A549 (cell line): Measurements from ENCODE around the gene RER1. TPM values are rescaled to one million over a fixed set of nuclear protein-coding genes. Genes with fewer than 3 reads are reported as not detected.

ENCODE experiments used
- ATAC-seq, 2 experiments: fragments of 200-7000 bp in 1 of 2; fragments of >200 bp in 1 of 2; cut with Nextera tagmentation in 1 of 2; cut with Tn5 transposase in 1 of 2; 3 replicates each; pipeline versions ENCODE4 v1.8.0 to v1.9.1; 2018 to 2020; ENCODE audit warnings: mild to moderate bottlenecking in 1 of 2, moderate library complexity in 1 of 2
- CTCF ChIA-PET: fragments of 300-600 bp; sonication (Branson Sonifier 250); formaldehyde crosslinking; extraction: SDS; loops from one replicate; lab custom pipeline; 2021; ENCODE audit warnings: antibody characterized with exemption, inconsistent platforms; lab: Yijun Ruan, JAX
- POLR2A ChIA-PET: fragments of 350-600 bp; formaldehyde crosslinking; extraction: SDS; loops from one replicate; lab custom pipeline; 2021; ENCODE audit warnings: antibody characterized with exemption, inconsistent platforms; lab: Yijun Ruan, JAX
- DNase-seq, 2 experiments: peaks; one replicate each; pipeline versions ENCODE4 v3.0.0 to v3.0.0-alpha.2; 2011 to 2016; ENCODE audit warnings: low read depth in 1 of 2, low spot score in 1 of 2
- FAIRE-seq: peaks from 2 replicates; lab custom pipeline; 2011; peaks lifted over from hg19 to GRCh38; lab: Jason Lieb, UNC
- H3K27ac ChIP-seq, 2 experiments: fragments of >200 bp; sonication (Bioruptor Twin); formaldehyde crosslinking; 3 replicates each; pipeline ENCODE4 v1.5.1; 2016 to 2017
- H3K4me1 ChIP-seq: fragments of >200 bp; sonication (Bioruptor Twin); formaldehyde crosslinking; 3 replicates; pipeline ENCODE4 v1.6.1; 2016
- H3K4me2 ChIP-seq: fragments of >200 bp; sonication (Bioruptor Twin); formaldehyde crosslinking; 3 replicates; pipeline ENCODE4 v1.6.1; 2016
- H3K4me3 ChIP-seq: fragments of >200 bp; sonication (Bioruptor Twin); formaldehyde crosslinking; 3 replicates; pipeline ENCODE4 v1.5.1; 2016
- H3K9me3 ChIP-seq: fragments of >200 bp; sonication (Bioruptor Twin); formaldehyde crosslinking; 3 replicates; pipeline ENCODE4 v1.6.1; 2016
- CBX2 ChIP-seq: fragments of 200-600 bp; sonication (generic); IDR thresholded peaks from 2 replicates; pipeline ENCODE4 v1.6.1; 2016; ENCODE audit warnings: low read depth, mild to moderate bottlenecking, borderline replicate concordance
- CBX8 ChIP-seq: fragments of 200-600 bp; sonication (generic); IDR thresholded peaks from 2 replicates; pipeline ENCODE4 v1.6.1; 2016
- EHF ChIP-seq: fragments of 250-450 bp; sonication (Bioruptor Pico); IDR thresholded peaks from 2 replicates; pipeline ENCODE4 v1.5.0; 2020; ENCODE audit warnings: mild to moderate bottlenecking
- EHMT2 ChIP-seq: fragments of 200-600 bp; sonication (generic); IDR thresholded peaks from 2 replicates; pipeline ENCODE4 v1.6.1; 2016; ENCODE audit warnings: antibody characterized with exemption, low read depth, mild to moderate bottlenecking, moderate library complexity
- FOSL2 ChIP-seq, 2 experiments: fragments of 450-650 bp in 1 of 2; fragments of >200 bp in 1 of 2; sonication (Bioruptor Twin) in 1 of 2; formaldehyde crosslinking; IDR thresholded peaks; 2 replicates each; pipeline versions ENCODE4 v1.5.0 to v1.6.1; 2016 to 2020; ENCODE audit warnings: mild to moderate bottlenecking in 1 of 2, moderate library complexity in 1 of 2
- GATA3 ChIP-seq: IDR thresholded peaks from 2 replicates; pipeline ENCODE4 v1.6.1; 2012; ENCODE audit warnings: borderline replicate concordance
- HDAC2 ChIP-seq: fragments of 200-600 bp; sonication (generic); IDR thresholded peaks from 2 replicates; pipeline ENCODE4 v1.6.1; 2016
- HEYL ChIP-seq: fragments of 250-450 bp; sonication (Bioruptor Pico); IDR thresholded peaks from 2 replicates; pipeline ENCODE4 v1.8.0; 2021; ENCODE audit warnings: mild to moderate bottlenecking, moderate library complexity
- HOXB13 ChIP-seq: fragments of 250-450 bp; sonication (Bioruptor Pico); IDR thresholded peaks from 2 replicates; pipeline ENCODE4 v1.5.0; 2020; ENCODE audit warnings: low read depth, mild to moderate bottlenecking, moderate library complexity
- HOXB5 ChIP-seq: fragments of 250-450 bp; sonication (Bioruptor Pico); IDR thresholded peaks from 2 replicates; pipeline ENCODE4 v1.5.0; 2020; ENCODE audit warnings: mild to moderate bottlenecking, moderate library complexity
- KDM1A ChIP-seq: fragments of 200-600 bp; sonication (generic); IDR thresholded peaks from 2 replicates; pipeline ENCODE4 v1.6.1; 2016; ENCODE audit warnings: low read depth, mild to moderate bottlenecking
- MAZ ChIP-seq: fragments of 150-350 bp; IDR thresholded peaks from 2 replicates; pipeline ENCODE4 v1.6.1; 2014; ENCODE audit warnings: antibody characterized with exemption, low read depth, low read length, borderline replicate concordance
- MYC ChIP-seq: IDR thresholded peaks from 2 replicates; pipeline ENCODE4 v1.6.1; 2012; ENCODE audit warnings: mild to moderate bottlenecking, inconsistent platforms, low read length, improper control_type of control experiment, borderline replicate concordance
- NFE2L2 ChIP-seq: fragments of 150-350 bp; conservative IDR thresholded peaks from 2 replicates; pipeline ENCODE4 v1.6.1; 2014; ENCODE audit warnings: low read length
- NR3C1 ChIP-seq: fragments of >200 bp; sonication (Bioruptor Twin); formaldehyde crosslinking; IDR thresholded peaks from 3 replicates; pipeline ENCODE4 v1.6.1; 2017
- POLR2A ChIP-seq: IDR thresholded peaks from 2 replicates; pipeline ENCODE4 v1.6.1; 2012; ENCODE audit warnings: mild to moderate bottlenecking, low read length
- POLR2AphosphoS2 ChIP-seq: conservative IDR thresholded peaks from 2 replicates; pipeline ENCODE4 v1.6.1; 2012; ENCODE audit warnings: low read length, improper control_type of control experiment, inconsistent platforms
- RARB ChIP-seq: fragments of 250-450 bp; sonication (Bioruptor Pico); IDR thresholded peaks from 2 replicates; pipeline ENCODE4 v1.8.0; 2021; ENCODE audit warnings: mild to moderate bottlenecking, moderate library complexity
- RFX5 ChIP-seq: fragments of 450-650 bp; IDR thresholded peaks from 2 replicates; pipeline ENCODE4 v1.7.1; 2014; ENCODE audit warnings: antibody characterized with exemption, mild to moderate bottlenecking, moderate library complexity
- TFCP2L1 ChIP-seq: fragments of 250-450 bp; sonication (Bioruptor Pico); IDR thresholded peaks from 2 replicates; pipeline ENCODE4 v1.5.0; 2021; ENCODE audit warnings: mild to moderate bottlenecking
- ZC3H11A ChIP-seq: fragments of 450-650 bp; IDR thresholded peaks from 2 replicates; pipeline ENCODE4 v1.6.1; 2014; ENCODE audit warnings: antibody characterized with exemption, mild to moderate bottlenecking
- ZFP36 ChIP-seq: fragments of 450-650 bp; IDR thresholded peaks from 2 replicates; pipeline ENCODE4 v1.6.1; 2014; ENCODE audit warnings: borderline replicate concordance; ENCODE audit not compliant: partially characterized antibody
- ZNF302 ChIP-seq: fragments of 250-450 bp; sonication (Bioruptor Pico); IDR thresholded peaks from 2 replicates; pipeline ENCODE4 v1.9.0; 2021; ENCODE audit warnings: inconsistent platforms, mild to moderate bottlenecking, moderate library complexity
- ZSCAN20 ChIP-seq: fragments of 250-450 bp; sonication (Bioruptor Pico); IDR thresholded peaks from 2 replicates; pipeline ENCODE4 v1.8.0; 2022; ENCODE audit warnings: mild to moderate bottlenecking, moderate library complexity
- WGBS: methylation state at CpG from one replicate; pipeline ENCODE4 v1.1.6; 2017; ENCODE audit errors: missing lambda C conversion rate; 5-methylcytosine and 5-hydroxymethylcytosine counted together
- polyA plus RNA-seq, 4 experiments: library from polyadenylated mRNA; depleted of rRNA in 3 of 4; stranded (reverse); fragments of >200 nt; fragmentation: RNase III in 1 of 4; extraction: RNeasy Plus Mini Kit Qiagen cat#74134 plus additional on column Dnase treatment in 1 of 4; gene quantifications; 2 replicates in 3 of 4; 3 replicates in 1 of 4; pipeline ENCODE4 v1.2.3, GENCODE V29; 2011 to 2017
- TF ChIP-seq, protein P1 (sequence below): IDR thresholded peaks from 2 replicates; pipeline ENCODE4 v1.6.1; 2012; ENCODE audit warnings: low read depth, borderline replicate concordance
- TF ChIP-seq, protein P2 (sequence below): fragments of 450-650 bp; IDR thresholded peaks from 2 replicates; pipeline ENCODE4 v1.6.1; 2014; ENCODE audit warnings: antibody characterized with exemption

Gene RER1
- polyA plus RNA-seq, 2 of the 4 experiments (the other 2 are of a cell fraction) = 72.3 to 213 TPM

DNA sequence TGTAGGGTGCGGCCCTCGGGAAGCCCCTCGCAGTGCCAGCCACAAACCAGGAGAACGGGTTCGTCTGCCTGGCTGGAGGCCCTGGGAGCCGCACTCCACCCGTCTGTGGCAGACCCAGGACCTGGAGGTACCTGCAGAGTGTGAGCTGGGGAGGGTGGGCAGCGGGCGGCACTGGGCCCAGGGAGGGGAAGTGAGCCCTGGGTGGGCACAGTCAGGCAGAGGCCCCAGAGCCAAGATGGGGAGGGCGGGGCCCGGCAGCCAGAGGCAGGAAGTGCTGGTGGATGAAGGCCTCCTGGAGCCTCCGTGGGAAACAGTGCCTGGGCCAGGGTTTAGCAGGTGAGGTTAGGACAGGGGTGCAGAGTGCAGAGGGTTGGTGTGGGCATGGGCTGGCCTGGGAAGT, 24.8 kb downstream of the RER1 start:
- no peaks in the 10 kb centered on the region for H3K9me3 ChIP-seq
- H3K4me1 ChIP-seq = peaks cover 11% of the 10 kb centered on the region
- no peak for DNase-seq
- ChIA-PET CTCF (interaction anchor here (0.5 to 7.2 kb wide), 5 partner anchors 14 to 370 kb away, joined by 3 to 63 read pairs (median 3); no protein-coding TSS in a partner anchor), POLR2A (no interaction called here)
- TF ChIP-seq MAZ (no peak), CBX2 (no peak), NFE2L2 (no peak), ZNF302 (no peak), POLR2AphosphoS2 (no peak), HDAC2 (no peak), NR3C1 (no peak), HOXB13 (CRISPR knock-in tag) (no peak)
- ATAC-seq = no peak
- 57% methylated on average over 8 of the region's 12 CpGs for WGBS
- H3K4me2 ChIP-seq = no peak overlapping the region
- no peak overlapping the region for H3K4me3 ChIP-seq
- no peak for FAIRE-seq
- no peak overlapping the region for H3K27ac ChIP-seq

DNA sequence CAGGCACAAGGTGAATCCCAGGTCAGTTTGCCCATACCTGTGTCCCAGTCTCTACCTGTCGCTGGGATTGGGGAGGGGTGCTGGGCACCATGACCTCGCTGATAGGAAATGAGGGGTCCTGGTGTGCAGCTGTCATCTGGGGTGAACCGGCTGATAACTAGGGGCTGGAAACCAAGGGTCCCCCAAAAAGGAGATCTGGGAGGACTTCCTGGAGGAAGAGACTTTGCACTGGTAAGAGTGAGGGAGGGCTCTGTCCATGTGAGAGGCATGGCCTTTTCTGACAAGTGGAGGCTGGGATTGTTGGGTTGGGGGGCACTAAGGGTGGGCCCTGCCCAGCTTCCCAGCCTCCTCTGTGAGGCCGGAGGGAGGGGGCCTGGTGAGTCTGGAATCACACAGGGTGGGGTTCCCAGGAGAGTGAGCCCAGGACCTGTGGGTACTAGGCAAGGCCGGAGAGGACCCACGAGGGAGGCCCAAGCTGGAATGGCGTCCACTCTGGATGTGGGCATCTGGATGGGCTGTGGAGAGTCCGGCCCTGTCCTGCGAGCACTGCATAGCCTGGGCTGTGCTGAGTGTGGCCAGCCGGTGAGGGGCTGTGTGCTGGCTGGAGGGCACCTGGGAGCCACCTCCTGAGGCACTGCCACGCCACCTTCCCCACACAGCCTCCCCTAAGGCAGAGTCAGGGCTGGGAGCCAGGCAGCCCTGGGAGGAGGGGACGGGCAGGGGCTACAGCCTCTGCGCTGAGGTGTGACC, 25.6 kb downstream of the RER1 start:
- TF ChIP-seq ZFP36 = peak; percentile 79
- TF ChIP-seq, protein P1, sequence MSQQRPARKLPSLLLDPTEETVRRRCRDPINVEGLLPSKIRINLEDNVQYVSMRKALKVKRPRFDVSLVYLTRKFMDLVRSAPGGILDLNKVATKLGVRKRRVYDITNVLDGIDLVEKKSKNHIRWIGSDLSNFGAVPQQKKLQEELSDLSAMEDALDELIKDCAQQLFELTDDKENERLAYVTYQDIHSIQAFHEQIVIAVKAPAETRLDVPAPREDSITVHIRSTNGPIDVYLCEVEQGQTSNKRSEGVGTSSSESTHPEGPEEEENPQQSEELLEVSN = no peak
- no peak for FAIRE-seq
- WGBS = 70% methylated on average over 3 of the region's 13 CpGs
- Histone ChIP-seq H3K27ac (no peak overlapping the region), H3K9me3 (no peaks in the 10 kb centered on the region), H3K4me1 (peaks cover 10% of the 10 kb centered on the region), H3K4me2 (no peak overlapping the region), H3K4me3 (no peak overlapping the region)
- ATAC-seq = no peak
- DNase-seq = no peak
- ChIA-PET CTCF (interaction anchor here (0.6 to 7.2 kb wide), 6 partner anchors 51 to 370 kb away, joined by 3 to 63 read pairs (median 3); no protein-coding TSS in a partner anchor), POLR2A (no interaction called here)

DNA sequence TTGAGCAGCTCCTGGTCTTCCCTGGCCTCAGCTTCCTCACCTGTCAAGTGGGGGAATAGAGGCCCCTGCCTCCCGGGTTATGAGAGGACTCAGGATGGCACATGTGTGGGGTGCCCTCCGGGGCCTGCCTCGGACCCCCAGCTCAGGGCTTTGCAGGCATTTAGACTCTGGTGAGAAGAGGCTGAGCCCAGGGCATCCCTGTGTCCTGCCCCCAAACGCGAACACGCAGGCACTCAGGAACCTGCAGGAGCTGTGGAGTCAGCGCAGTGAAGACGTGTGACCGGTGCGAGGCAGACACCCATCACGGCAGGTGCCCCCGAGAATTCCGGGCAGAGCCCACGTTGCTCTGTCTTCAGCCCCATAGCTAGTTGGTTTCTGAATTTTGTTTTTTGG, 26.2 kb downstream of the RER1 start:
- Histone ChIP-seq H3K4me1 (peaks cover 10% of the 10 kb centered on the region), H3K9me3 (no peaks in the 10 kb centered on the region; the same call in 2 of the 3 replicates), H3K27ac (no peak overlapping the region), H3K4me2 (no peak overlapping the region), H3K4me3 (no peak overlapping the region)
- FAIRE-seq (no peak), DNase-seq (no peak), ATAC-seq (no peak)
- CTCF ChIA-PET = interaction anchor here (1.4 to 7.2 kb wide), 3 partner anchors 50 to 130 kb away, joined by 3 to 63 read pairs (median 4); no protein-coding TSS in a partner anchor
- POLR2A ChIA-PET = no interaction called here
- WGBS = no CpG with 5 or more reads among the region's 14 CpGs
- no peak for TF ChIP-seq TFCP2L1 (CRISPR knock-in tag)
- no peak for TF ChIP-seq MAZ
- TF ChIP-seq ZFP36 = no peak
- TF ChIP-seq POLR2A = no peak
- TF ChIP-seq MYC = no peak
- TF ChIP-seq KDM1A = no peak
- no peak for TF ChIP-seq EHMT2
- TF ChIP-seq EHF (CRISPR knock-in tag) = no peak
- TF ChIP-seq FOSL2 (IDR thresholded peaks at IDR 0.05) = no peak
- no peak for TF ChIP-seq FOSL2 (CRISPR knock-in tag; IDR thresholded peaks at IDR 0.05)
- no peak for TF ChIP-seq HOXB5 (CRISPR knock-in tag)
- TF ChIP-seq RARB (CRISPR knock-in tag) = no peak
- TF ChIP-seq CBX8 = no peak
- TF ChIP-seq, protein P2, sequence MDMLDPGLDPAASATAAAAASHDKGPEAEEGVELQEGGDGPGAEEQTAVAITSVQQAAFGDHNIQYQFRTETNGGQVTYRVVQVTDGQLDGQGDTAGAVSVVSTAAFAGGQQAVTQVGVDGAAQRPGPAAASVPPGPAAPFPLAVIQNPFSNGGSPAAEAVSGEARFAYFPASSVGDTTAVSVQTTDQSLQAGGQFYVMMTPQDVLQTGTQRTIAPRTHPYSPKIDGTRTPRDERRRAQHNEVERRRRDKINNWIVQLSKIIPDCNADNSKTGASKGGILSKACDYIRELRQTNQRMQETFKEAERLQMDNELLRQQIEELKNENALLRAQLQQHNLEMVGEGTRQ = no peak
- TF ChIP-seq GATA3 = no peak
- no peak for TF ChIP-seq HEYL (CRISPR knock-in tag)
- no peak for TF ChIP-seq RFX5
- TF ChIP-seq ZSCAN20 = no peak
- no peak for TF ChIP-seq CBX2
- TF ChIP-seq NR3C1 = no peak
- TF ChIP-seq ZC3H11A = no peak
